COR-L47 (cell line): ENCODE measurements around the gene ADM2.
A peak's percentile ranks its signal among the peaks of the same experiment; 100 is the strongest.

ENCODE experiments used
- DNase-seq: peaks from one replicate; lab custom pipeline; 2025; lab: John Stamatoyannopoulos, UW

ADM2 gene

GRCh38 chr22:50485221-50486131 lies 4.1 kb downstream of the ADM2 start:
- DNase-seq = no peak

GRCh38 chr22:50486561-50487289 lies 5.4 kb downstream of the ADM2 start, which contains the start of gene MIOX:
Gene MIOX, plus strand, starts transcription at chr22:50486859. Its CDS starts 39 bp downstream, at chr22:50486898.
- no peak for DNase-seq

- no peak for DNase-seq
These were observed 6.1 kb downstream of the ADM2 start for GRCh38 chr22:50487290-50488005.

- DNase-seq = no peak
These were observed 6.8 kb downstream of the ADM2 start for GRCh38 chr22:50488006-50488677.

DNA sequence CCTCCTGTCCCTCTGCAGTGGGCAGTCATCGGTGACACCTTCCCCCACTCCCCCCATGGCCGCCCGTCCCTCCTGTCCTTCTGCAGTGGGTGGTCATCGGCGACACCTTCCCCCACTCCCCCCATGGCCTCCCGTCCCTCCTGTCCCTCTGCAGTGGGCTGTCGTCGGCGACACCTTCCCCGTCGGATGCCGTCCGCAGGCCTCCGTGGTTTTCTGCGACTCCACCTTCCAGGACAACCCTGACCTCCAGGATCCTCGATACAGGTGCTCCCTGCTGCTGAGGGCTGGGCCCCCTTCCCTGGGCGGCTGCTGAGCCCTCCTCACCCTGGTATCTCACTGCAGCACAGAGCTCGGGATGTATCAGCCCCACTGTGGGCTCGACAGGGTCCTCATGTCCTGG lies 7.5 kb downstream of the ADM2 start:
- no peak for DNase-seq

DNA sequence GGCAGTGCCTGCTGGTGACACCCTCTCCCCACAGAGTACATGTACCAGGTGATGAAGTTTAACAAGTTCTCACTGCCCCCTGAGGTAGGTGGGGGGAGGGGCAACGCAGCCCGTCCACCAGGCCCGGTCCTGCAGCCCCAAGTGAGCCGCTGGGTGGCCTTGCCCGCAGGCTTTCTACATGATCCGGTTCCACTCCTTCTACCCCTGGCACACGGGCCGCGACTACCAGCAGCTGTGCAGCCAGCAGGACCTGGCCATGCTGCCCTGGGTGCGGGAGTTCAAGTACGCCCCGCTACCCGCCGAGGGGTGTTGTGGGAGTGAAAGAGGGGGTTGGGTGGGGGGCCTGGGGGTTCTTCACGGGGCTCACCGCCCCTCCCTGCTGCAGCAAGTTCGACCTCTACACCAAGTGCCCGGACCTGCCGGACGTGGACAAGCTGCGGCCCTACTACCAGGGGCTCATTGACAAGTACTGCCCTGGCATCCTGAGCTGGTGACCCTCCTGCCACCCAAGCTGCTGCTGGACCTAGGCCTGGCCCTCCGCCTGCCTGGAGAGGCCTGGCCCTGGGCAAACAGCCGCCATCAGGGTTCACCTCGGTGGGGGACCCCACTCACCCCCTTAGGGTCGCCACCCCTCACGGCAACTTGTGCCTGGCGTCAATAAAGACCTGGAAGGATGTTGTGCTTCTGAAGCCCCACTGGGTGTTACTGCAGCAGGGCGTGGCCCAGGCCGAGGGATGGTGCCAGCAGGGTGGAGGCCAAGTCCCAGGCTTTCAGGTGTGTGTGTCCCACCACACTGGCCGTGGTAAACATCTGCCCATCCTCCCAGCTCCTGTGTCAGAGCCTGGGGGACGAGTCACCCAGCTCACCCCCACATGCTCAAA lies 8.3 kb downstream of the ADM2 start:
- no peak for DNase-seq

GRCh38 chr22:50490531-50491308 lies 9.4 kb downstream of the ADM2 start:
- DNase-seq = no peak

GRCh38 chr22:50497093-50497492 lies 15.8 kb downstream of the ADM2 start:
- no peak for DNase-seq

GRCh38 chr22:50498322-50498890 lies 17.1 kb downstream of the ADM2 start:
- DNase-seq = peak; percentile 75

DNA sequence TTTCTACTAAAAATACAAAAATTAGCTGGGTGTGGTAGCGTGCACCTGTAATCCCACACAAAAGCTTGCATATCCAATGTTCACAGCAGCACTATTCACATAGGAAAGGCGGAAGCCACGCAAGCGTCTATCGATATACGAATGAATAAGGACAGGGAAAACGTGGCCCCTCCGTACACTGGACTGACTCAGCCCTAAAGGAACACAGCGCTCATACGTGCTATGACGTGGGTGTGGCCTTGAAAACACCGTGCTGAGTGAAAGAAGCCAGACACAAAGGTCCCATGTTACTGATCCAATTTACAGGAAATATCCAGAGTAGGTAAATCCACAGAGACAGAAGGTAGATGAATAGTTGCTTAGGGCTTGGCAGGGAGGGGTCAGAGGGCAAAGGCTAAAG lies 19.1 kb downstream of the ADM2 start:
- no peak for DNase-seq

GRCh38 chr22:50502096-50502495 lies 20.8 kb downstream of the ADM2 start:
- DNase-seq = no peak

DNA sequence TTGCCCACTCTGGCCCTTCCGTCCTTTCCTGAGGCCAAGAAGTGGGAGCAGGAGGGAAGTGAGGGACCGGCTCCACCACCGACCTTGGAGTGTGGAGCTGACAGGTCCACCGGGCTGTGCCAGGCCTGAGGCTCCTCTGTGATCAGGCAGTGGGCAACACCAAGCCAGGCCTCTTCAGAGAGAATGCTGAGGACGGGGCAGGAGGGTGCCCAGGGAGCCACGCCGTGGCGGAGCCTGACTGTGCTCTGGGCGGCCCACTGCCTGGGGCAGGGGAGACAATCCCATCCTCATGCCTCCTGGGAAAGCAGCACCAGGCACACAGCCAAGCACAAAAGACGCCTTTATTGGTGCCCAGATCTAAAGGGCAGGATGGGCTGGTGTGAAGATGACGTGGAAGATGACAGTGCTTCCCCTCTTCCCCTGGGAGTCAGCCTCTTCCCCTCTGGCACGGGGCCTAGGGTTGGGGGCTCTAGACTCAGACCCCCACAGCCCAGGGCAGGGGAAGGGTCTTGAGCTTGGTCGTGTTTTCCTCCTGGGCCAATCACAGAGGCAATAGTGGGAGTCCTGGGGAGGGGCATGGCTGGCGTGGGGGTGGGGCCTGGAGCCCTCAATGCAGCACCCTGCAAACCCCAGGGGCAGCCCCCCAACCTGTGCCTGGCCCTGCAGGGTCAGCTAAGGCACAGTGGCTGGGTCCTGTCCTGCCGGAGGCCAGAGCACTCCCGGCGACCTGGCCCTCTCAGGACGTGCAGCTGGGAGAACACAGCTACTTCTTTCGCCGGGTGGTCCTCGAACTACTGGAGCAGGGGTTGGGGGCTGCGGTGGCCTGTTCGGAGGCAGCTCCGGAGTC lies 21.5 kb downstream of the ADM2 start:
- no peak for DNase-seq

GRCh38 chr22:50503475-50504145 lies 22.3 kb downstream of the ADM2 start:
- no peak for DNase-seq

- DNase-seq = no peak
These were observed 23.2 kb downstream of the ADM2 start for GRCh38 chr22:50504369-50505211.

- no peak for DNase-seq
These were observed 24.0 kb downstream of the ADM2 start for GRCh38 chr22:50505276-50505775.

DNA sequence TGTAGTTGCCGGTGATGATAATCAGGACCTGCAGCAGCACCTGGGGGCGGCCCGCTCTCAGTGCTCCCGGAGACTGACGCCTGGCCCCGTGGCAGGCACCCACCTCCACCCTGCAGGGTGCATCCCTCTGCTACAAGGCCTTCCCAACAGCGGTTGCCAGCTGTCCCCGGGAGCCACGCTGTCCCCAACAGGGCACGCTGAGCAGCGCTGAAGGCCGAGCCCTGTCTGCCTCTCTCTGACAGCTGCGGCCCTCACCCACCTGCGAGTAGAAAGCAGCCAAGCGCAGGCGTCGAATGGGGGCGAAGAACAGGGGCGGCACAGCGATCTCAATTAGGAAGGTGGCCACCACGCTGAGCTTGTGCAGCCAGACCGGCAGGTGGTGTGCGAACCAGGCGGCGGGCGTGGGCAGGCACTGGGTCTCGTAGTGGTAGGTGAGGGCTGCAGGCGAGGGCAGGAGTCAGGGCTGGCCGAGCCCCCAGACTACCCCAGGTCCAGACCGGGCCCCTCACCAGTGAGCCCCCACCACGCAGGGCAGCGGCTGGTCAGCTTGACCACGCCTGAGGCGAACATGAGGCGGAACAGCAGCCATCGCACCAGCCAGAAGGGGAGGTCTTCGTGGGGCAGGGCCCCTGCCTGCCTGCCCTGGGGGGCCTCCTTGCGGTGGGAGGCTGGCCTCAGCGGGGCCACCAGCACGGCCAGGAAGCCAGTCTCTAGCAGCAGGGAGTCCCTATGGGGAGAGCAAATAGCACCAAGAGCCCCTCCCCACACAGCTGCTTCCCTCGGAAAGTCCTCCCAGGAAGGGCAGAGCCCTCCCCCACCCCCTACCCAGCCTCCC lies 24.6 kb downstream of the ADM2 start:
- DNase-seq = peak; percentile 93
